Suprapubic skin (tissue), 3 donors: ENCODE measurements around the gene MIER2.

Experiments used
- CTCF ChIP-seq, 2 donors: fragments of 200-600 bp in 1 of 2; fragments of 450-650 bp in 1 of 2; sonication (generic) in 1 of 2; IDR thresholded peaks; one replicate each; pipeline ENCODE4 v1.5.1; 2016 to 2019; ENCODE audit warnings: antibody characterized with exemption in 2 of 2, mild to moderate bottlenecking in 1 of 2, moderate library complexity in 1 of 2
- POLR2A ChIP-seq, 2 donors: fragments of 450-650 bp; IDR thresholded peaks; one replicate each; pipeline ENCODE4 v1.6.1; 2017; ENCODE audit warnings: antibody characterized with exemption in 2 of 2, mild to moderate bottlenecking in 2 of 2, moderate library complexity in 2 of 2

GRCh38 chr19:336067-336614 is 8.5 kb downstream of the MIER2 start:
- no peak for TF ChIP-seq CTCF (IDR thresholded peaks at IDR 0.05)
- no peak for TF ChIP-seq POLR2A (IDR thresholded peaks at IDR 0.05)
